ENCODE data around the gene SMG9.

SMG9 gene

GRCh38 chr19:43720936-43721335 is 33.8 kb downstream of the SMG9 start:
- no peak for DNase-seq

GRCh38 chr19:43719918-43720317 is 34.8 kb downstream of the SMG9 start:
- no peak for DNase-seq

- DNase-seq, result no peak
Observed at GRCh38 chr19:43719378-43719868, 35.3 kb downstream of the SMG9 start.

- no peak for DNase-seq
Observed at GRCh38 chr19:43718627-43719377, 36.0 kb downstream of the SMG9 start.

- DNase-seq, result no peak
Observed at GRCh38 chr19:43715776-43716175, 39.0 kb downstream of the SMG9 start, which contains the start of gene IRGC. Gene IRGC (plus strand): TSS chr19:43716076. CDS start chr19:43718559, 2,483 bp downstream.

GRCh38 chr19:43713208-43713607 is 41.6 kb downstream of the SMG9 start:
- no peak for DNase-seq

- no peak for DNase-seq
Observed at GRCh38 chr19:43711751-43712355, 42.9 kb downstream of the SMG9 start.

GRCh38 chr19:43708716-43709115 is 46.0 kb downstream of the SMG9 start:
- DNase-seq, result no peak

GRCh38 chr19:43707158-43707712 is 47.5 kb downstream of the SMG9 start:
- DNase-seq, result no peak

GRCh38 chr19:43705729-43706128 is 49.0 kb downstream of the SMG9 start:
- DNase-seq, result no peak

- DNase-seq, result no peak
Observed at GRCh38 chr19:43704002-43704705, 50.6 kb downstream of the SMG9 start.

- DNase-seq, result no peak
Observed at GRCh38 chr19:43700395-43701000, 54.3 kb downstream of the SMG9 start.

GRCh38 chr19:43699506-43700394 is 55.0 kb downstream of the SMG9 start:
- DNase-seq, result no peak

GRCh38 chr19:43697295-43697694 is 57.5 kb downstream of the SMG9 start:
- DNase-seq, result no peak

GRCh38 chr19:43695985-43696704 is 58.6 kb downstream of the SMG9 start:
- DNase-seq, result no peak

- no peak for DNase-seq
Observed at GRCh38 chr19:43694553-43694952, 60.2 kb downstream of the SMG9 start.

- DNase-seq, result no peak
Observed at GRCh38 chr19:43692877-43693276, 61.9 kb downstream of the SMG9 start.

GRCh38 chr19:43692385-43692784 is 62.4 kb downstream of the SMG9 start:
- DNase-seq, result no peak

GRCh38 chr19:43691755-43692154 is 63.0 kb downstream of the SMG9 start:
- no peak for DNase-seq

- no peak for DNase-seq
Observed at GRCh38 chr19:43690890-43691289, 63.9 kb downstream of the SMG9 start.

- no peak for DNase-seq
Observed at GRCh38 chr19:43690444-43690843, 64.3 kb downstream of the SMG9 start.

Measured in NCI-H1694 (cell line).